CD4-positive, alpha-beta T cell treated with Interleukin-1 beta for 1 hour (primary cell): ENCODE measurements around the gene GLMP.

Experiments
- DNase-seq, 2 donors: peaks; one replicate each; pipeline ENCODE4 v3.0.0-alpha.2; 2020 to 2022

The GLMP gene

GRCh38 chr1:156247460-156248322 lies 47.8 kb downstream of the GLMP start, which contains the start of gene PAQR6:
PAQR6 (minus strand) TSS chr1:156248056; CDS start chr1:156246731, 1,325 bp downstream.
- DNase-seq: no peak

- DNase-seq: no peak
Observed at GRCh38 chr1:156246781-156247459, 48.6 kb downstream of the GLMP start.

GRCh38 chr1:156246241-156246780 lies 49.2 kb downstream of the GLMP start:
- DNase-seq: no peak

GRCh38 chr1:156245451-156246232 lies 49.8 kb downstream of the GLMP start:
- DNase-seq: peak; percentile 25 to 27

- no peak for DNase-seq
Observed at GRCh38 chr1:156244712-156245111, 50.8 kb downstream of the GLMP start.

- no peak for DNase-seq
Observed at GRCh38 chr1:156244126-156244525, 51.4 kb downstream of the GLMP start.

GRCh38 chr1:156242738-156243137 lies 52.7 kb downstream of the GLMP start:
- DNase-seq: no peak
